ENCODE measurements around the gene FHIT. TPM values are rescaled to one million over a fixed set of nuclear protein-coding genes. Genes with fewer than 3 reads are reported as not detected.

The FHIT gene
- total RNA-seq, 1 experiment from 2014 or later, result 9.8 TPM

DNA sequence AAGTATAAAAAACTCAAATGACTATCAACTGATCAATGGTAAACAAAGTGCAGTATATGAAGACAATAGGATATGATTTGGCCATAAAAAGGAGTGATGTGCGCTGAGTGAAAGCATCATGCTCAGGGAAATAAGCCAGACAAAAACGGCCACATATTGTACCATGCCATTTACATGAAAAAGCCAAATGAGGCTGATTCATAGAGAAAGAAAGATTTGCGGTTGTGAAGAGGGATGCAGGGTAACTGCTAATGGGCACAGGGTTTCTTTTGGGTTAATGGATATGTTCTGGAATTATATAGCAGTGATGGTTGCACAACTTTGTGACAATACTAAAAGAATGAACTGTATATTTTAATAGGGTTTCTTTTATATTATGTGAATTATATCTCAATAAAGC lies 1324.2 kb downstream of the FHIT start:
- CTCF ChIA-PET, result no interaction called here
- no peaks in the 10 kb centered on the region for H3F3A ChIP-seq (ENCODE audit: insufficient read depth, low read depth)
- H3K9me2 ChIP-seq (ENCODE audit: insufficient read depth), result no peaks in the 10 kb centered on the region
- no peaks in the 10 kb centered on the region for H4K20me1 ChIP-seq (ENCODE audit: insufficient read depth)
- DNase-seq, result no peak
- no peak overlapping the region for H2AFZ ChIP-seq
- H3K4me1 ChIP-seq (replicated peaks; ENCODE audit: insufficient read depth), result no peaks in the 10 kb centered on the region
- H3K27ac ChIP-seq, result no peak overlapping the region
- no peak overlapping the region for H3K4me3 ChIP-seq
- TF ChIP-seq, protein P1, sequence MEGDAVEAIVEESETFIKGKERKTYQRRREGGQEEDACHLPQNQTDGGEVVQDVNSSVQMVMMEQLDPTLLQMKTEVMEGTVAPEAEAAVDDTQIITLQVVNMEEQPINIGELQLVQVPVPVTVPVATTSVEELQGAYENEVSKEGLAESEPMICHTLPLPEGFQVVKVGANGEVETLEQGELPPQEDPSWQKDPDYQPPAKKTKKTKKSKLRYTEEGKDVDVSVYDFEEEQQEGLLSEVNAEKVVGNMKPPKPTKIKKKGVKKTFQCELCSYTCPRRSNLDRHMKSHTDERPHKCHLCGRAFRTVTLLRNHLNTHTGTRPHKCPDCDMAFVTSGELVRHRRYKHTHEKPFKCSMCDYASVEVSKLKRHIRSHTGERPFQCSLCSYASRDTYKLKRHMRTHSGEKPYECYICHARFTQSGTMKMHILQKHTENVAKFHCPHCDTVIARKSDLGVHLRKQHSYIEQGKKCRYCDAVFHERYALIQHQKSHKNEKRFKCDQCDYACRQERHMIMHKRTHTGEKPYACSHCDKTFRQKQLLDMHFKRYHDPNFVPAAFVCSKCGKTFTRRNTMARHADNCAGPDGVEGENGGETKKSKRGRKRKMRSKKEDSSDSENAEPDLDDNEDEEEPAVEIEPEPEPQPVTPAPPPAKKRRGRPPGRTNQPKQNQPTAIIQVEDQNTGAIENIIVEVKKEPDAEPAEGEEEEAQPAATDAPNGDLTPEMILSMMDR (conservative IDR thresholded peaks at IDR 0.05), result no peak
- TF ChIP-seq EZH2 (IDR thresholded peaks at IDR 0.05; ENCODE audit: low read depth), result no peak
- no peaks in the 10 kb centered on the region for H3K9me3 ChIP-seq (ENCODE audit: insufficient read depth, low read depth)
- no TSS peak for BruUV-seq (replicated peaks)
- POLR2A ChIA-PET (ENCODE audit: unreplicated experiment), result no interaction called here
- no peaks in the 10 kb centered on the region for H3K36me3 ChIP-seq (ENCODE audit: low read depth)
- H3K79me2 ChIP-seq (ENCODE audit: low read depth), result no peaks in the 10 kb centered on the region
- intact Hi-C loops (cut with micrococcal nuclease; ENCODE audit: unreplicated experiment), result no loop called here
- H3K4me2 ChIP-seq, result no peak overlapping the region
- no peaks in the 10 kb centered on the region for H3K27me3 ChIP-seq (ENCODE audit: insufficient read depth, low read depth)

DNA sequence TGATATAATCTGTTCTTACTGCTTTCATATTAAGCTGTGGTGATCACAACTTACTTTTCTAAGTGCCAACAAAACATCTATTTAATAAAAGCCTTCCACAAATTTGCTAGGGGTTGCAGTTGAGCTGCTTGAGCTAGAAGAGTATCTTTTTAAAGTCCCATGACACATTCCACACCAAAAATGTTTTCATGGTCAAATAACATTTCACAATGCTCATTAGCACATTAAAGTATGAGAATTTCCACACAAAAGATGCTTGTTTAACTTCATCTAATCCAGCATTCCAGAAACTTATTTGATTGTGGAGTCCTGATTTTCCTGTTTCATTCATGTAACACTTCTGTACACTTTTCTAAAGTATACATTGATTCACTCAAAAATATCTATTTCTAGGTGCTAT lies 1325.3 kb downstream of the FHIT start:
- Histone ChIP-seq H3K4me2 (no peak overlapping the region), H2AFZ (no peak overlapping the region), H3K27ac (no peak overlapping the region), H3K4me1 (replicated peaks; ENCODE audit: insufficient read depth) (no peaks in the 10 kb centered on the region), H3K27me3 (ENCODE audit: insufficient read depth, low read depth) (no peaks in the 10 kb centered on the region), H3K4me3 (no peak overlapping the region), H3F3A (ENCODE audit: insufficient read depth, low read depth) (no peaks in the 10 kb centered on the region), H3K9me3 (ENCODE audit: insufficient read depth, low read depth) (no peaks in the 10 kb centered on the region), H3K36me3 (ENCODE audit: low read depth) (no peaks in the 10 kb centered on the region), H4K20me1 (ENCODE audit: insufficient read depth) (no peaks in the 10 kb centered on the region), H3K9me2 (ENCODE audit: insufficient read depth) (no peaks in the 10 kb centered on the region), H3K79me2 (ENCODE audit: low read depth) (no peaks in the 10 kb centered on the region)
- DNase-seq, result no peak
- no TSS peak for BruUV-seq (replicated peaks)
- no peak for TF ChIP-seq EZH2 (IDR thresholded peaks at IDR 0.05; ENCODE audit: low read depth)
- TF ChIP-seq, protein P1 (conservative IDR thresholded peaks at IDR 0.05), result no peak
- ChIA-PET CTCF (no interaction called here), POLR2A (ENCODE audit: unreplicated experiment) (no interaction called here)
- intact Hi-C loops (cut with micrococcal nuclease; ENCODE audit: unreplicated experiment), result no loop called here

DNA sequence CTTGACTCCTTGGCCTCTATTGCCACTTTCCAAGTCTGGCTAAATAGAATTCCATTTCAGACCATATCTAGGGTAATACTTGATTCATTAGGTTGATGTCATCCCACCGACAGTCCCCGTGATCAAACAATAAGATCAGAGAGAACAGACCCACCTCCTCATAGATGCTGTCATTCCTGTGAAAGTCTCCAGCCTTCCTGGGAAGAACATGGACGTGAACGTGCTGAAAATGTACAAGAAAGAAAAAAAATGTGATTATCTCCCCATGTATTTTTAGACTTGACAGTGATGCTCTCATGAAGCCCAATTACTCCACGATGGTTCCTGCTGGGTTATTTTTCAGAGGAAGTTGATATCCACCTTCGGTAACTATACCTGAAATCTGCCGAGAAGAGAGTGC lies 1329.1 kb downstream of the FHIT start:
- Histone ChIP-seq H3K79me2 (ENCODE audit: low read depth) (no peaks in the 10 kb centered on the region), H3K4me3 (no peak overlapping the region), H3K36me3 (ENCODE audit: low read depth) (no peaks in the 10 kb centered on the region), H3K27ac (no peak overlapping the region), H3K4me1 (replicated peaks; ENCODE audit: insufficient read depth) (no peaks in the 10 kb centered on the region), H3F3A (ENCODE audit: insufficient read depth, low read depth) (no peaks in the 10 kb centered on the region), H3K4me2 (no peak overlapping the region), H3K9me2 (ENCODE audit: insufficient read depth) (no peaks in the 10 kb centered on the region; the same call in 1 of the 2 replicates), H3K27me3 (ENCODE audit: insufficient read depth, low read depth) (no peaks in the 10 kb centered on the region), H4K20me1 (ENCODE audit: insufficient read depth) (no peaks in the 10 kb centered on the region), H2AFZ (no peak overlapping the region), H3K9me3 (ENCODE audit: insufficient read depth, low read depth) (no peaks in the 10 kb centered on the region)
- intact Hi-C loops (cut with micrococcal nuclease; ENCODE audit: unreplicated experiment), result no loop called here
- POLR2A ChIA-PET (ENCODE audit: unreplicated experiment), result no interaction called here
- DNase-seq, result no peak
- no peak for TF ChIP-seq EZH2 (IDR thresholded peaks at IDR 0.05; ENCODE audit: low read depth)
- TF ChIP-seq, protein P1 (conservative IDR thresholded peaks at IDR 0.05), result no peak
- BruUV-seq (replicated peaks), result no TSS peak
- CTCF ChIA-PET, result no interaction called here

All from PC-9 (cell line).